T1000 (cell line): Measurements from ENCODE around the gene KRT6C.
"Not testable (repeated sequence)": the region's sequence is repeated elsewhere in the genome, so short reads cannot be mapped to it uniquely, and the experiment has no call there.

Source experiments
- DNase-seq: peaks from one replicate; lab custom pipeline; 2025; ENCODE audit warnings: mixed read lengths; lab: John Stamatoyannopoulos, UW

The KRT6C gene

GRCh38 chr12:52455821-52456220 lies 17.8 kb downstream of the KRT6C start:
- DNase-seq, result no peak

- DNase-seq, result no peak
Measured at GRCh38 chr12:52454411-52455201, 19.0 kb downstream of the KRT6C start.

GRCh38 chr12:52452101-52452500 lies 21.5 kb downstream of the KRT6C start, which contains the start of gene KRT6B:
KRT6B (minus strand) TSS chr12:52452146; CDS start chr12:52452078, 68 bp downstream.
- DNase-seq, result no peak

GRCh38 chr12:52448228-52448627 lies 25.4 kb downstream of the KRT6C start:
- DNase-seq, result no peak

GRCh38 chr12:52447196-52447595 lies 26.4 kb downstream of the KRT6C start:
- DNase-seq, result not testable (repeated sequence)

GRCh38 chr12:52446367-52447045 lies 27.1 kb downstream of the KRT6C start:
- DNase-seq, result no peak

- DNase-seq, result no peak
Measured at GRCh38 chr12:52445876-52446275, 27.7 kb downstream of the KRT6C start.

- DNase-seq, result no peak
Measured at GRCh38 chr12:52444647-52445595, 28.7 kb downstream of the KRT6C start.

- DNase-seq, result no peak
Measured at GRCh38 chr12:52443966-52444365, 29.6 kb downstream of the KRT6C start.

- DNase-seq, result no peak
Measured at GRCh38 chr12:52442600-52443061, 31.0 kb downstream of the KRT6C start.

GRCh38 chr12:52441320-52441911 lies 32.2 kb downstream of the KRT6C start:
- DNase-seq, result no peak

GRCh38 chr12:52440821-52441319 lies 32.7 kb downstream of the KRT6C start:
- DNase-seq, result no peak

GRCh38 chr12:52439845-52440244 lies 33.8 kb downstream of the KRT6C start:
- no peak for DNase-seq

- DNase-seq, result no peak
Measured at GRCh38 chr12:52439420-52439819, 34.2 kb downstream of the KRT6C start.

GRCh38 chr12:52438305-52439301 lies 35.0 kb downstream of the KRT6C start:
- no peak for DNase-seq

GRCh38 chr12:52437508-52437907 lies 36.1 kb downstream of the KRT6C start:
- no peak for DNase-seq

GRCh38 chr12:52436828-52437474 lies 36.7 kb downstream of the KRT6C start:
- no peak for DNase-seq

GRCh38 chr12:52436000-52436827 lies 37.4 kb downstream of the KRT6C start:
- DNase-seq, result no peak

- no peak for DNase-seq
Measured at GRCh38 chr12:52435659-52435999, 38.0 kb downstream of the KRT6C start.
